Neural progenitor cell (in vitro differentiated cells): ENCODE data around the gene PTPN14. TPM values are rescaled to one million over a fixed set of nuclear protein-coding genes. Genes with fewer than 3 reads are reported as not detected.

ENCODE experiments used
- DNase-seq: peaks from one replicate; pipeline ENCODE4 v3.0.0-alpha.2; 2016; ENCODE audit warnings: low spot score
- H2AFZ ChIP-seq: fragments of 200-600 bp; sonication (generic); replicated peaks from 2 replicates; pipeline ENCODE4 v1.6.1; 2016; ENCODE audit warnings: antibody characterized with exemption
- H3F3A ChIP-seq: fragments of 200-600 bp; sonication (generic); 2 replicates; pipeline ENCODE4 v1.6.1; 2016; ENCODE audit warnings: antibody characterized with exemption, low read depth
- H3K27ac ChIP-seq: fragments of 200-600 bp; sonication (generic); 2 replicates; pipeline ENCODE4 v1.5.1; 2016; ENCODE audit warnings: mild to moderate bottlenecking
- H3K27me3 ChIP-seq: fragments of 200-600 bp; sonication (generic); 2 replicates; pipeline ENCODE4 v1.6.1; 2016; ENCODE audit warnings: mild to moderate bottlenecking, moderate library complexity
- H3K36me3 ChIP-seq: fragments of 200-600 bp; sonication (generic); 2 replicates; pipeline ENCODE4 v1.5.1; 2016
- H3K4me1 ChIP-seq: fragments of 200-600 bp; sonication (generic); 2 replicates; pipeline ENCODE4 v1.6.1; 2016; ENCODE audit warnings: mixed run types
- H3K4me2 ChIP-seq: fragments of 200-600 bp; sonication (generic); 2 replicates; pipeline ENCODE4 v1.6.1; 2016
- H3K4me3 ChIP-seq: fragments of 200-600 bp; sonication (generic); 2 replicates; pipeline ENCODE4 v1.5.1; 2016
- H3K79me2 ChIP-seq: fragments of 200-600 bp; sonication (generic); 2 replicates; pipeline ENCODE4 v1.6.1; 2016; ENCODE audit warnings: low read depth
- H3K9ac ChIP-seq: fragments of 200-600 bp; sonication (generic); 2 replicates; pipeline ENCODE4 v1.6.1; 2016
- H3K9me3 ChIP-seq: fragments of 200-600 bp; sonication (generic); 2 replicates; pipeline ENCODE4 v1.5.1; 2016; ENCODE audit warnings: low read depth
- H4K20me1 ChIP-seq: fragments of 200-600 bp; sonication (generic); 2 replicates; pipeline ENCODE4 v1.6.1; 2016; ENCODE audit warnings: low read depth
- H3K27ac Mint-ChIP-seq: 3 replicates; pipeline ENCODE4 v1.8.0; 2021; ENCODE audit warnings: mixed read lengths
- H3K27me3 Mint-ChIP-seq: 2 replicates; pipeline ENCODE4 v1.8.0; 2022; ENCODE audit warnings: low read depth, mild to moderate bottlenecking, inconsistent platforms, moderate library complexity, mixed read lengths; ENCODE audit not compliant: insufficient read depth
- H3K36me3 Mint-ChIP-seq: 3 replicates; pipeline ENCODE4 v1.8.0; 2021; ENCODE audit warnings: mixed read lengths
- H3K4me1 Mint-ChIP-seq: 3 replicates; pipeline ENCODE4 v1.8.0; 2021; ENCODE audit warnings: mixed read lengths
- H3K4me3 Mint-ChIP-seq: 3 replicates; pipeline ENCODE4 v1.8.0; 2021; ENCODE audit warnings: mild to moderate bottlenecking, moderate library complexity, mixed read lengths
- H3K9me3 Mint-ChIP-seq: 3 replicates; pipeline ENCODE4 v1.8.0; 2020; ENCODE audit warnings: mixed read lengths
- EZH2 ChIP-seq: fragments of 200-600 bp; sonication (generic); IDR thresholded peaks from 2 replicates; pipeline ENCODE4 v1.6.1; 2017; ENCODE audit warnings: antibody characterized with exemption, mild to moderate bottlenecking, moderate library complexity
- EZH2phosphoT487 ChIP-seq: fragments of 200-600 bp; sonication (generic); IDR thresholded peaks from 2 replicates; pipeline ENCODE4 v1.6.1; 2017; ENCODE audit warnings: antibody characterized with exemption
- total RNA-seq: library from RNA; depleted of rRNA; stranded (reverse); fragments of >200 nt; gene quantifications from 2 replicates; pipeline ENCODE4 v1.2.3, GENCODE V29; 2015; ENCODE audit warnings: low replicate concordance
- TF ChIP-seq, protein P1 (sequence below): fragments of 200-600 bp; sonication (generic); IDR thresholded peaks from 2 replicates; pipeline ENCODE4 v1.5.1; 2017; ENCODE audit warnings: antibody characterized with exemption, mild to moderate bottlenecking

Gene PTPN14
- total RNA-seq, 1 donor from 2014 or later: 28.3 TPM

DNA sequence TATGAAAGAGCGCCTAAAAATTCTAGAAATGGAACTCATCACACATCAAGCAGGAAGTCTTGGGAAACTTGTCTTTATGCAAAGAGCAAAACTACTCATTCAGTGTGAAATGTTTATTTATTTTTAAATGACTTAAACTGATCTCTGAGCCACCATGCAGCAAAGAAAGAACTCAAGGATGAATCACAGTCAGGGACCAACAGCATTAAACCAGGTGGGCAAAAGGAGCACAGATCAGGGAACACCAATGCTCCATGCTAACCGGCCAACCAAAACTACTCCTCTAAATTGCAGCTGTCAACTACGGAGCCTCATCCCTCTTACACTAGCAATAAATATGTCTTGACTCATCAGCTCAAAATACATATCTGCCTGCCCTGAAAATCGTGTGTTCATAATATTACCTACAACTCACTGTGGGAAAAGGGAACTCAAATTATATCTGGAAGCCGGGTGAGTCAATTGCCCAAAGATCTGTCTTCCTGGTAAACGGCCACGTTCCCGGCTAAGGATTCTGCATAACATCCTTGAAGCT, 129.2 kb downstream of the PTPN14 start:
- Histone ChIP-seq H3K36me3 (no peaks in the 10 kb centered on the region), H3K4me3 (no peak overlapping the region), H3K27me3 (no peaks in the 10 kb centered on the region), H3K9me3 (no peaks in the 10 kb centered on the region), H3K27ac (no peak overlapping the region), H3K4me2 (no peak overlapping the region), H3K79me2 (peaks cover 33% of the 10 kb centered on the region), H4K20me1 (no peaks in the 10 kb centered on the region), H2AFZ (no peak overlapping the region), H3K9ac (no peak overlapping the region), H3K4me1 (peaks cover 16% of the 10 kb centered on the region), H3F3A (no peaks in the 10 kb centered on the region)
- Mint-ChIP-seq H3K4me3 (no peak overlapping the region), H3K36me3 (no peaks in the 10 kb centered on the region), H3K27me3 (no peaks in the 10 kb centered on the region), H3K27ac (no peak overlapping the region), H3K9me3 (no peaks in the 10 kb centered on the region), H3K4me1 (peaks cover 14% of the 10 kb centered on the region)
- DNase-seq: no peak
- TF ChIP-seq, protein P1, sequence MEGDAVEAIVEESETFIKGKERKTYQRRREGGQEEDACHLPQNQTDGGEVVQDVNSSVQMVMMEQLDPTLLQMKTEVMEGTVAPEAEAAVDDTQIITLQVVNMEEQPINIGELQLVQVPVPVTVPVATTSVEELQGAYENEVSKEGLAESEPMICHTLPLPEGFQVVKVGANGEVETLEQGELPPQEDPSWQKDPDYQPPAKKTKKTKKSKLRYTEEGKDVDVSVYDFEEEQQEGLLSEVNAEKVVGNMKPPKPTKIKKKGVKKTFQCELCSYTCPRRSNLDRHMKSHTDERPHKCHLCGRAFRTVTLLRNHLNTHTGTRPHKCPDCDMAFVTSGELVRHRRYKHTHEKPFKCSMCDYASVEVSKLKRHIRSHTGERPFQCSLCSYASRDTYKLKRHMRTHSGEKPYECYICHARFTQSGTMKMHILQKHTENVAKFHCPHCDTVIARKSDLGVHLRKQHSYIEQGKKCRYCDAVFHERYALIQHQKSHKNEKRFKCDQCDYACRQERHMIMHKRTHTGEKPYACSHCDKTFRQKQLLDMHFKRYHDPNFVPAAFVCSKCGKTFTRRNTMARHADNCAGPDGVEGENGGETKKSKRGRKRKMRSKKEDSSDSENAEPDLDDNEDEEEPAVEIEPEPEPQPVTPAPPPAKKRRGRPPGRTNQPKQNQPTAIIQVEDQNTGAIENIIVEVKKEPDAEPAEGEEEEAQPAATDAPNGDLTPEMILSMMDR: no peak
- TF ChIP-seq EZH2phosphoT487 (no peak), EZH2 (no peak)

DNA sequence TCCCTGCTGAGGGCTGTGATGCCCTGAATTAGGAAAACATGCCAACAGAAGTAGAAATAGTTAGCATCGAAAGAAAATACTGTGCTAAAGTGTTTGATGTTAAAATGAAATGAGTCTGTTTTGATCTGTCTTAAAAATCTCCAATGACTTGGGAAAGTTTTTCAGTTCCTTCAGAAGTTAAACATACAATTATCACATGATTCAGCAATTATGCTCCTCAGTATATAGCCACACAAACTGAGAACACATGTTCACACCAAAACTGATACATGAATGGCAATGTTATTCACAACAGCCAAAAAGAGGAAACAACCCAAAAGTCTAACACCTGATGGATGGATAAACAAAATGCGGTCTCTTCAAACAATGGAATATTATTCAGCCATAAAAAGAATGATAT, 130.6 kb downstream of the PTPN14 start:
- no peak overlapping the region for H3K4me3 Mint-ChIP-seq
- no peaks in the 10 kb centered on the region for H3K9me3 Mint-ChIP-seq
- no peak overlapping the region for H3K9ac ChIP-seq
- no peaks in the 10 kb centered on the region for H3K27me3 ChIP-seq
- H3K79me2 ChIP-seq: peaks cover 34% of the 10 kb centered on the region
- no peak overlapping the region for H3K4me2 ChIP-seq
- H3K9me3 ChIP-seq: no peaks in the 10 kb centered on the region
- no peaks in the 10 kb centered on the region for H3K36me3 Mint-ChIP-seq
- no peak for DNase-seq
- H3K27ac ChIP-seq: no peak overlapping the region
- H3K27me3 Mint-ChIP-seq: no peaks in the 10 kb centered on the region
- peaks cover 11% of the 10 kb centered on the region for H3K4me1 Mint-ChIP-seq
- no peaks in the 10 kb centered on the region for H3F3A ChIP-seq
- no peaks in the 10 kb centered on the region for H3K36me3 ChIP-seq
- no peak overlapping the region for H2AFZ ChIP-seq
- no peaks in the 10 kb centered on the region for H4K20me1 ChIP-seq
- no peak overlapping the region for H3K4me3 ChIP-seq
- H3K27ac Mint-ChIP-seq: no peak overlapping the region
- TF ChIP-seq EZH2phosphoT487: no peak
- TF ChIP-seq, protein P1: no peak
- no peak for TF ChIP-seq EZH2
- H3K4me1 ChIP-seq: peaks cover 16% of the 10 kb centered on the region

DNA sequence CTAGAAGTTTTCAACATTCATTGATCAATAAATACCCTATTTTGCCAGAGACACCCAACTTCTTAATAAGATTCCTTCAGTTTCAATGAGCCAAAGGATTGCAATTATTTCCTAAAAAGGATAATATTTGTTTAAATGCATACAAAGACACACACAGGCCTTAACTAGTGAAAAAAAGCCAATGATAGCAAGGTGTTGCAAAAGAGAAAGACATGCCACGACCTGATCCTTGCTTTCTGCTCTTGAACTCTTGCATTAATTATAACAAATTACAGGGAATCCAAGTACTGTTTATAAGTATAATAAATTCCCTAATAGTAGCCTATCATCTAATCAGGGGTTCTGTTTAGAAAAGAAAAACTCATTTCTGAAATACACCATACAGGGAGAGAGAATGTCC, 131.1 kb downstream of the PTPN14 start:
- no peaks in the 10 kb centered on the region for H3K27me3 Mint-ChIP-seq
- no peaks in the 10 kb centered on the region for H3K9me3 Mint-ChIP-seq
- no peak overlapping the region for H3K9ac ChIP-seq

More for the DNA sequence above, 131.1 kb downstream of the PTPN14 start:
- Mint-ChIP-seq H3K36me3 (no peaks in the 10 kb centered on the region), H3K27ac (no peak overlapping the region), H3K4me1 (peaks cover 13% of the 10 kb centered on the region), H3K4me3 (no peak overlapping the region)
- TF ChIP-seq EZH2phosphoT487: no peak
- TF ChIP-seq, protein P1: no peak
- no peak for TF ChIP-seq EZH2
- Histone ChIP-seq H3K4me3 (no peak overlapping the region), H3K4me2 (no peak overlapping the region), H3K79me2 (peaks cover 34% of the 10 kb centered on the region), H3F3A (no peaks in the 10 kb centered on the region), H4K20me1 (no peaks in the 10 kb centered on the region), H3K4me1 (peaks cover 16% of the 10 kb centered on the region), H3K27me3 (no peaks in the 10 kb centered on the region), H3K9me3 (no peaks in the 10 kb centered on the region), H2AFZ (no peak overlapping the region), H3K36me3 (no peaks in the 10 kb centered on the region), H3K27ac (no peak overlapping the region)
- no peak for DNase-seq
